ENCODE measurements around the gene TMEM91.
A peak's percentile ranks its signal among the peaks of the same experiment; 100 is the strongest.

TMEM91 gene

GRCh38 chr19:41376241-41376997 is at the start of gene TMEM91:
Gene TMEM91 (plus strand): TSS chr19:41376533. CDS start chr19:41378310, 1,777 bp downstream.
- no peak for TF ChIP-seq CTCF (IDR thresholded peaks at IDR 0.05)
- H3K27me3 Mint-ChIP-seq (ENCODE audit: low read depth, poor library complexity): peaks cover 6% of the 10 kb centered on the region
- peak within 1 kb of the TSS; percentile 93 for H3K27ac Mint-ChIP-seq
- H3K4me3 Mint-ChIP-seq: peak within 1 kb of the TSS; percentile 80
- peaks cover 15% of the 10 kb centered on the region for H3K36me3 Mint-ChIP-seq (ENCODE audit: low read depth)
- peak; percentile 81 for DNase-seq
- H3K4me1 Mint-ChIP-seq: peaks cover 25% of the 10 kb centered on the region
- H3K9me3 Mint-ChIP-seq: no peaks in the 10 kb centered on the region

DNA sequence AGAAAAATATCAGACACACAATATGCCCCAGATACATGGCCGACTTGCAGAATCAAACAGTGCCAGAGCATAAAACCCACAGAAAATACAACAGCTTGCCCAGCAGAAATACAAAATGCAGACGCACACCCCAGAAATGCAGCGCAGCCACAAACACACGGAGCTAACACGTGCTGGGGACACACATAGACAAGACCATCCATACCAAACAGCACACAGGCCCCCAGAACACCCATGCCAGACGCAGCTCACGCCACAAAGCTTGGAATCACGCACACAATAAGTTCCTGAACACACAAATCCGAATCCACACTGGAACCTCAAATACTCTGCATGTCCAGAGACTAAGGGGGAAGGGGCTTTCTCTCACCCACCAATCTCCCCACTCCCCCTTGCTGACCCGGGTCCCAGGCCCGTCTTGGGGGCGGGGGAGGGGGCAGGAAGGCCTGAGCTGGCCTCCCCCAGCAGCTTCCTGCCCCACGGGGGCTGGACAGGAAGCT is 49.2 kb upstream of the TMEM91 start:
- Mint-ChIP-seq H3K27ac (peak overlapping the region; percentile 83), H3K9me3 (no peaks in the 10 kb centered on the region), H3K4me3 (peak overlapping the region; percentile 72), H3K4me1 (peaks cover 75% of the 10 kb centered on the region), H3K36me3 (ENCODE audit: low read depth) (peaks cover 24% of the 10 kb centered on the region), H3K27me3 (ENCODE audit: low read depth, poor library complexity) (peaks cover 4% of the 10 kb centered on the region)
- no peak for TF ChIP-seq CTCF (IDR thresholded peaks at IDR 0.05)
- DNase-seq: no peak

DNA sequence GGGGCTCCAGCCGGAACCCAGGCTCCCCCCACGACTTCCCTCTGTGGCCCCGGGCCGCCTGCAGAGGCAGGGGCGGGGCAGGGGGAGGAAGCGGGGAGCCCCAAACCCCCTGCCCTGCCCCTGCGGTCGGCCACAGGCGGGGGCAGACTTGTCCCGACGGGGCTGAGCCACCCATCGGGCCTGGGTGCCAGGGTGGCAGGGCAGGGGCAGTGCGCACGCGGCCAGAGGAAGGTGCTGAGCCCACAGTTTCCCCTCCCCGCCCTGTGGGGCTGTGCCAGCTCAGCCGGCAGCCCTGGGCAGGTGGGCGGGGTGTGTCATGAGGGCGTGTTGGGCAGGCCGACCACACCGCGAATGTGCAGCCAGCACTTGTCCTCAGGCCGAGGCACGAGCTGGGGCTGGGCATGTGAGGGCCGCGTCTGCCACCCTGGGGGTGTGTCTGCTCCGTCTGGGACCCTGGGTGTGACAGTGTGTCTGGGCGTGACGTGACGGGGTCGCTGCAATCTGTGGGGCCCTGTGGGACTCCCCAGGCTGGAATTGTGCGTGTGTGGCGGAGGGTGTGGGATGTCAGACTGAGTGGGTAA is 48.7 kb upstream of the TMEM91 start:
- Mint-ChIP-seq H3K36me3 (ENCODE audit: low read depth) (peaks cover 27% of the 10 kb centered on the region), H3K4me1 (peaks cover 74% of the 10 kb centered on the region), H3K4me3 (peak overlapping the region; percentile 26), H3K27me3 (ENCODE audit: low read depth, poor library complexity) (peaks cover 4% of the 10 kb centered on the region), H3K9me3 (no peaks in the 10 kb centered on the region), H3K27ac (peak overlapping the region; percentile 73)
- no peak for TF ChIP-seq CTCF (IDR thresholded peaks at IDR 0.05)
- DNase-seq: no peak

DNA sequence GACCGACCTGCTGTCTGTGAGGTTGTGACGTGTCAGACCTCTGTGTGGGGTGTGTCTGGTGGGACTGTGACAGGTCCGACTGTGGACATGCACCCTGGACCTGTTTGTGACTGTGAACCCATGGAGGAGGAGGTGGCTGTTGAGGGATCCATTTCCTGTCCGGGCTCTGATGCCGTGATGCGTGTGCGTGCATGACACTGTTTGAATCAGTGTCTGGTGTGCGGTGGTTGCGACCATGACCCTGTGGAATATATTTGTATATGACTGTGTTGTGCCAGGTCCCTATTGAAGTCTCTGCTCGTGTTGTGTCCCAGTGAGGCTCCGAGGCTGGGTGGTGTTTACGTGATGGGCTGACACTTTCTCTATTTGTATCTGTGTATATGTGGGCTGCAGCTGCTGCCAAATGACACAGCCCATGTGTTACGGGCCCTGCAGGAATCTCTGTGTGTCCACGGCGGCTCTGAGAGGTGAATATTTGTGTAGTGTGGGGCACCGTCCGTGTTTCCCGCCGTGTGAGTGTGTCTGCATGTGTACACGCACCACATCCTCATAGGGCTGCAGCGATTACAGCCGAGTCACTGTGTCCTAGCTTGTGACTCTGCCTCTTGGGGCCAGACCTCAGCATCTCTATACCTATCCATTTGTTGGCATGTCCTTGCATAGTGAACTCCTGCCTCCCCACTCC is 48.0 kb upstream of the TMEM91 start:
- Mint-ChIP-seq H3K27ac (peak overlapping the region; percentile 73), H3K4me3 (peak overlapping the region; percentile 26)

DNA sequence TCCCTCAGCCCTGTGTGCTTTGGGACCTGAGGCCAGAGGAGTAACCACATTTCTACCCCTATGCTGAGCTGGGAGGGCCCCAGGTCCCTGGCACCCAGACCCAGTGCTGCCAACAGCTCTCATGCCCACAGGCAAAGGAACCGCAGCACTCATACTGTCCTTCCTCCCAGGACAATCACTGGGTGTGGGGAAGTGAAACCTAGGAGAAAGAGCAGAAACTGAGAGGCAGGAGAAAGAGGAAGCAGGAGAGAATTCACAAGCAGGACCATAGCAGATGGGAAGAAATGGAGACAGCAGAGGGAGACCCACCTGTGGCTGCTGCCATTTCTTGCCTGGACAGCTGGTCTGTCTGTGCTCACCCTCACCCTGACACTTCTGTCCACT is 47.5 kb upstream of the TMEM91 start:
- Mint-ChIP-seq H3K27me3 (ENCODE audit: low read depth, poor library complexity) (peaks cover 4% of the 10 kb centered on the region), H3K4me1 (peaks cover 66% of the 10 kb centered on the region), H3K36me3 (ENCODE audit: low read depth) (peaks cover 27% of the 10 kb centered on the region), H3K27ac (peak overlapping the region; percentile 49), H3K9me3 (no peaks in the 10 kb centered on the region), H3K4me3 (no peak overlapping the region)
- no peak for DNase-seq
- TF ChIP-seq CTCF (IDR thresholded peaks at IDR 0.05): no peak

More for the DNA sequence above, 48.0 kb upstream of the TMEM91 start:
- no peak for TF ChIP-seq CTCF (IDR thresholded peaks at IDR 0.05)
- Mint-ChIP-seq H3K27me3 (ENCODE audit: low read depth, poor library complexity) (peaks cover 4% of the 10 kb centered on the region), H3K9me3 (no peaks in the 10 kb centered on the region), H3K4me1 (peaks cover 71% of the 10 kb centered on the region), H3K36me3 (ENCODE audit: low read depth) (peaks cover 27% of the 10 kb centered on the region)
- no peak for DNase-seq
